ENCODE data around the gene RERE.

Gene RERE

GRCh38 chr1:8687538-8687937, 129.9 kb downstream of the RERE start:
- DNase-seq (ENCODE audit: extremely low spot score), result no peak
- TF ChIP-seq FOXA1 (IDR thresholded peaks at IDR 0.05) (no peak), PKNOX1 (IDR thresholded peaks at IDR 0.05) (no peak), HDGF (IDR thresholded peaks at IDR 0.05; ENCODE audit: borderline replicate concordance) (no peak), CTBP1 (IDR thresholded peaks at IDR 0.05; ENCODE audit: borderline replicate concordance) (no peak), SP1 (IDR thresholded peaks at IDR 0.05) (no peak), FOXM1 (IDR thresholded peaks at IDR 0.05; ENCODE audit: borderline replicate concordance) (no peak), TARDBP (IDR thresholded peaks at IDR 0.05) (no peak), BHLHE40 (IDR thresholded peaks at IDR 0.05; ENCODE audit: borderline replicate concordance) (no peak), ELF4 (IDR thresholded peaks at IDR 0.05) (no peak), ARNT (IDR thresholded peaks at IDR 0.05) (no peak), ZNF384 (IDR thresholded peaks at IDR 0.05) (no peak), FOXK2 (IDR thresholded peaks at IDR 0.05) (no peak), SUZ12 (IDR thresholded peaks at IDR 0.05) (no peak), LEF1 (IDR thresholded peaks at IDR 0.05; ENCODE audit: borderline replicate concordance) (no peak), NFRKB (IDR thresholded peaks at IDR 0.05) (no peak), L3MBTL2 (conservative IDR thresholded peaks at IDR 0.05) (no peak)
- ChIA-PET CTCF (no interaction called here), POLR2A (interaction anchor here (0.8 kb wide), 1 partner anchor 14 kb away, joined by 3 read pairs; no protein-coding TSS in a partner anchor)

GRCh38 chr1:8687039-8687438, 130.4 kb downstream of the RERE start:
- no peak for TF ChIP-seq L3MBTL2 (conservative IDR thresholded peaks at IDR 0.05)
- TF ChIP-seq TARDBP (IDR thresholded peaks at IDR 0.05), result no peak
- no peak for TF ChIP-seq FOXM1 (IDR thresholded peaks at IDR 0.05; ENCODE audit: borderline replicate concordance)
- no peak for TF ChIP-seq ZNF384 (IDR thresholded peaks at IDR 0.05)
- TF ChIP-seq HDGF (IDR thresholded peaks at IDR 0.05; ENCODE audit: borderline replicate concordance), result no peak
- no peak for TF ChIP-seq PKNOX1 (IDR thresholded peaks at IDR 0.05)
- TF ChIP-seq FOXA1 (IDR thresholded peaks at IDR 0.05), result no peak
- no peak for TF ChIP-seq ARNT (IDR thresholded peaks at IDR 0.05)
- TF ChIP-seq SP1 (IDR thresholded peaks at IDR 0.05), result no peak
- no peak for TF ChIP-seq BHLHE40 (IDR thresholded peaks at IDR 0.05; ENCODE audit: borderline replicate concordance)
- no peak for TF ChIP-seq SUZ12 (IDR thresholded peaks at IDR 0.05)
- POLR2A ChIA-PET, result no interaction called here
- no peak for DNase-seq (ENCODE audit: extremely low spot score)
- CTCF ChIA-PET, result interaction anchor here (1.4 kb wide), 1 partner anchor 16 kb away, joined by 3 read pairs; no protein-coding TSS in a partner anchor

- DNase-seq (ENCODE audit: extremely low spot score), result no peak
- ChIA-PET POLR2A (no interaction called here), CTCF (interaction anchor here (0.6 to 1.4 kb wide), 5 partner anchors 13 to 62 kb away, joined by 3 to 6 read pairs (median 3); no protein-coding TSS in a partner anchor)
- TF ChIP-seq PKNOX1 (IDR thresholded peaks at IDR 0.05), result no peak
These were observed 132.0 kb downstream of the RERE start for GRCh38 chr1:8685463-8685862.

GRCh38 chr1:8684590-8684989, 132.8 kb downstream of the RERE start:
- DNase-seq (ENCODE audit: extremely low spot score), result no peak
- TF ChIP-seq ZNF384 (IDR thresholded peaks at IDR 0.05), result no peak
- no peak for TF ChIP-seq ARNT (IDR thresholded peaks at IDR 0.05)
- no peak for TF ChIP-seq FOXM1 (IDR thresholded peaks at IDR 0.05; ENCODE audit: borderline replicate concordance)
- TF ChIP-seq SP1 (IDR thresholded peaks at IDR 0.05), result no peak
- no peak for TF ChIP-seq SUZ12 (IDR thresholded peaks at IDR 0.05)
- TF ChIP-seq L3MBTL2 (conservative IDR thresholded peaks at IDR 0.05), result no peak
- no peak for TF ChIP-seq CTBP1 (IDR thresholded peaks at IDR 0.05; ENCODE audit: borderline replicate concordance)
- TF ChIP-seq FOXA1 (IDR thresholded peaks at IDR 0.05), result no peak
- TF ChIP-seq BHLHE40 (IDR thresholded peaks at IDR 0.05; ENCODE audit: borderline replicate concordance), result no peak
- POLR2A ChIA-PET, result interaction anchor here (1.2 kb wide), 1 partner anchor 19 kb away, joined by 3 read pairs; no protein-coding TSS in a partner anchor
- CTCF ChIA-PET, result interaction anchor here (0.6 kb wide), 1 partner anchor 14 kb away, joined by 4 read pairs; no protein-coding TSS in a partner anchor

- POLR2A ChIA-PET, result no interaction called here
- DNase-seq (ENCODE audit: extremely low spot score), result no peak
- TF ChIP-seq FOXM1 (IDR thresholded peaks at IDR 0.05; ENCODE audit: borderline replicate concordance) (no peak), ARNT (IDR thresholded peaks at IDR 0.05) (no peak), ELF4 (IDR thresholded peaks at IDR 0.05) (no peak), NFRKB (IDR thresholded peaks at IDR 0.05) (no peak), TARDBP (IDR thresholded peaks at IDR 0.05) (no peak), LEF1 (IDR thresholded peaks at IDR 0.05; ENCODE audit: borderline replicate concordance) (no peak), BHLHE40 (IDR thresholded peaks at IDR 0.05; ENCODE audit: borderline replicate concordance) (no peak), L3MBTL2 (conservative IDR thresholded peaks at IDR 0.05) (no peak), PKNOX1 (IDR thresholded peaks at IDR 0.05) (no peak), SUZ12 (IDR thresholded peaks at IDR 0.05) (no peak), SP1 (IDR thresholded peaks at IDR 0.05) (no peak), FOXK2 (IDR thresholded peaks at IDR 0.05) (no peak), CTBP1 (IDR thresholded peaks at IDR 0.05; ENCODE audit: borderline replicate concordance) (no peak), FOXA1 (IDR thresholded peaks at IDR 0.05) (no peak), HDGF (IDR thresholded peaks at IDR 0.05; ENCODE audit: borderline replicate concordance) (no peak), ZNF384 (IDR thresholded peaks at IDR 0.05) (no peak)
- CTCF ChIA-PET, result interaction anchor here (2.3 kb wide), 1 partner anchor 11 kb away, joined by 7 read pairs; no protein-coding TSS in a partner anchor
These were observed 134.9 kb downstream of the RERE start for GRCh38 chr1:8682573-8682972.

- ChIA-PET POLR2A (no interaction called here), CTCF (interaction anchor here (0.5 to 2.3 kb wide), 2 partner anchors 10 to 44 kb away, joined by 5 to 7 read pairs; no protein-coding TSS in a partner anchor)
- DNase-seq (ENCODE audit: extremely low spot score), result no peak
These were observed 135.5 kb downstream of the RERE start for GRCh38 chr1:8681911-8682310.

More at GRCh38 chr1:8681911-8682310, 135.5 kb downstream of the RERE start:
- TF ChIP-seq BHLHE40 (IDR thresholded peaks at IDR 0.05; ENCODE audit: borderline replicate concordance) (no peak), ARNT (IDR thresholded peaks at IDR 0.05) (no peak), SP1 (IDR thresholded peaks at IDR 0.05) (no peak), ZNF384 (IDR thresholded peaks at IDR 0.05) (no peak), TARDBP (IDR thresholded peaks at IDR 0.05) (no peak), ELF4 (IDR thresholded peaks at IDR 0.05) (no peak), CTBP1 (IDR thresholded peaks at IDR 0.05; ENCODE audit: borderline replicate concordance) (no peak), SUZ12 (IDR thresholded peaks at IDR 0.05) (no peak), NFRKB (IDR thresholded peaks at IDR 0.05) (no peak), HDGF (IDR thresholded peaks at IDR 0.05; ENCODE audit: borderline replicate concordance) (no peak), FOXK2 (IDR thresholded peaks at IDR 0.05) (no peak), LEF1 (IDR thresholded peaks at IDR 0.05; ENCODE audit: borderline replicate concordance) (no peak), FOXA1 (IDR thresholded peaks at IDR 0.05) (no peak), L3MBTL2 (conservative IDR thresholded peaks at IDR 0.05) (no peak)
